B cell (primary cell): ENCODE measurements around the gene ATP1B3.

Experiments
- EZH2 ChIP-seq: IDR thresholded peaks from 2 replicates; pipeline ENCODE4 v1.6.1; 2012; ENCODE audit warnings: borderline replicate concordance, low read depth, mild to moderate bottlenecking, moderate library complexity, low read length; ENCODE audit not compliant: insufficient read depth, poor library complexity, severe bottlenecking
- TF ChIP-seq, protein P1 (sequence below): fragments of 200-600 bp; IDR thresholded peaks from one replicate; pipeline ENCODE4 v1.8.0; 2022; ENCODE audit warnings: antibody characterized with exemption, mild to moderate bottlenecking

DNA sequence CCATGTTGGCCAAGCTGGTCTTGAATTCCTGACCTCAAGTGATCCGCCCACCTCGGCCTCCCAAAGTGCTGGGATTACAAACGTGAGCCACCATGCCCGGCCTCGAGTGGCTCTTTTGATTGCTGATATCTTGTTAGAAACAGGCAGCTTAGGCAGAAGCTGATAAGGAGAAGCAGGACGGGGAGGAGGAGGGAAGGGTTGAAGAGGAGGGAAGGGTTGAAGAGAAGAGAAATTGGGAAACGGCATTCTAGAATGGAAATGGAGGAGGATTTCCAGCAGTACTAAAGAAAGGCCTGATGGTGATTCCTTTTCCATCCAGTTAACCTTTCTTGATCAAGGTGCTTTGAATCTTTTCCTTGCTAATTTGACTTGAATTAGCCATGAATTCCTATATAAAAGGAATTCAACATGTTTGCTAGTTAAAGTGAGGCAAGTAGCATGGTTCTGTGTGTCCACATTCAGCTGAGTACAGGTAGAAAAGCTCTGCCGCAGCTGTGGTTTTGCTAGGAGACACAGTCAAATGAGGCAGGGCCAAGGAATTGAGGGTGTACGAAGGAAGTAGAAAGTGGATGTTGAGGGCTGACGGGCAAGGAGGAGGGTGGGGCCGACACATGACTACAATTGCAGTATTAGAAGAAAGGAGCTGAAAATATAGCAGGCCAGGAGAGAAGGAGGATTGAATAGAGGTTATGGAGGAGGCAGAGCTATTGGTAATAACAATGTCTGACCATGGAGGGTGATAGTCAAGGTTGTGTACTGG lies 27.2 kb upstream of the ATP1B3 start:
- TF ChIP-seq, protein P1, sequence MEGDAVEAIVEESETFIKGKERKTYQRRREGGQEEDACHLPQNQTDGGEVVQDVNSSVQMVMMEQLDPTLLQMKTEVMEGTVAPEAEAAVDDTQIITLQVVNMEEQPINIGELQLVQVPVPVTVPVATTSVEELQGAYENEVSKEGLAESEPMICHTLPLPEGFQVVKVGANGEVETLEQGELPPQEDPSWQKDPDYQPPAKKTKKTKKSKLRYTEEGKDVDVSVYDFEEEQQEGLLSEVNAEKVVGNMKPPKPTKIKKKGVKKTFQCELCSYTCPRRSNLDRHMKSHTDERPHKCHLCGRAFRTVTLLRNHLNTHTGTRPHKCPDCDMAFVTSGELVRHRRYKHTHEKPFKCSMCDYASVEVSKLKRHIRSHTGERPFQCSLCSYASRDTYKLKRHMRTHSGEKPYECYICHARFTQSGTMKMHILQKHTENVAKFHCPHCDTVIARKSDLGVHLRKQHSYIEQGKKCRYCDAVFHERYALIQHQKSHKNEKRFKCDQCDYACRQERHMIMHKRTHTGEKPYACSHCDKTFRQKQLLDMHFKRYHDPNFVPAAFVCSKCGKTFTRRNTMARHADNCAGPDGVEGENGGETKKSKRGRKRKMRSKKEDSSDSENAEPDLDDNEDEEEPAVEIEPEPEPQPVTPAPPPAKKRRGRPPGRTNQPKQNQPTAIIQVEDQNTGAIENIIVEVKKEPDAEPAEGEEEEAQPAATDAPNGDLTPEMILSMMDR, result no peak
- TF ChIP-seq EZH2, result no peak
